IMR-90 (cell line): ENCODE measurements around the gene LRSAM1. TPM values are rescaled to one million over a fixed set of nuclear protein-coding genes. Genes with fewer than 3 reads are reported as not detected.

ENCODE experiments used
- ATAC-seq: fragments of 200-7000 bp; cut with Tn5 transposase; 2 replicates; pipeline ENCODE4 v1.9.1; 2020; ENCODE audit warnings: low read depth, mild to moderate bottlenecking, moderate library complexity
- BruUV-seq: library from RNA; stranded (reverse); fragments of 400-500 nt; replicated peaks from 2 replicates; lab custom pipeline; 2021; lab: Mats Ljungman, UMichigan
- CTCF ChIA-PET: fragments of 300-600 bp; formaldehyde crosslinking; extraction: SDS; loops from one replicate; lab custom pipeline; 2021; ENCODE audit warnings: antibody characterized with exemption; lab: Yijun Ruan, JAX
- POLR2A ChIA-PET: fragments of 300-600 bp; sonication (Branson Sonifier 250); formaldehyde crosslinking; loops from one replicate; lab custom pipeline; 2022; ENCODE audit warnings: antibody characterized with exemption; ENCODE audit not compliant: unreplicated experiment; lab: Charles Lee
- DNase-seq: peaks from one replicate; pipeline ENCODE4 v3.0.0; 2013
- H2AFZ ChIP-seq: replicated peaks from 2 replicates; pipeline ENCODE3; 2013; ENCODE audit warnings: low read length, mild to moderate bottlenecking; ENCODE audit not compliant: poor library complexity
- H2AK5ac ChIP-seq: 2 replicates; pipeline ENCODE4 v1.6.1; 2013; ENCODE audit warnings: low read depth, low read length, inconsistent platforms
- H2AK9ac ChIP-seq: replicated peaks from 2 replicates; pipeline ENCODE3; 2013; ENCODE audit warnings: mild to moderate bottlenecking, low read depth, low read length, moderate library complexity; ENCODE audit not compliant: poor library complexity
- H2BK120ac ChIP-seq: 2 replicates; pipeline ENCODE4 v1.6.1; 2013; ENCODE audit warnings: low read depth, low read length, inconsistent platforms
- H2BK15ac ChIP-seq: 3 replicates; pipeline ENCODE4 v1.6.1; 2013; ENCODE audit warnings: low read depth, low read length, inconsistent platforms
- H2BK20ac ChIP-seq: 2 replicates; pipeline ENCODE4 v1.6.1; 2013; ENCODE audit warnings: low read depth, mild to moderate bottlenecking, inconsistent platforms, low read length, moderate library complexity
- H2BK5ac ChIP-seq: 2 replicates; pipeline ENCODE4 v1.6.1; 2013; ENCODE audit warnings: mild to moderate bottlenecking, low read depth, low read length, inconsistent platforms; ENCODE audit not compliant: poor library complexity, severe bottlenecking
- H3K14ac ChIP-seq: replicated peaks from 2 replicates; pipeline ENCODE4 v1.6.1; 2013; ENCODE audit warnings: low read depth, low read length, inconsistent platforms
- H3K18ac ChIP-seq: 2 replicates; pipeline ENCODE4 v1.6.1; 2013; ENCODE audit warnings: low read depth, low read length, control low read depth
- H3K23ac ChIP-seq: 2 replicates; pipeline ENCODE4 v1.6.1; 2013; ENCODE audit warnings: low read depth, low read length, inconsistent platforms
- H3K27ac ChIP-seq: 2 replicates; pipeline ENCODE4 v1.5.1; 2013; ENCODE audit warnings: mild to moderate bottlenecking, control low read depth, low read length; ENCODE audit not compliant: insufficient read depth
- H3K27me3 ChIP-seq: 2 replicates; pipeline ENCODE4 v1.6.1; 2013; ENCODE audit warnings: low read length; ENCODE audit not compliant: control insufficient read depth, insufficient read depth
- H3K36me3 ChIP-seq: 2 replicates; pipeline ENCODE4 v1.6.1; 2013; ENCODE audit warnings: low read length, mixed read lengths; ENCODE audit not compliant: control insufficient read depth, insufficient read depth
- H3K4ac ChIP-seq: 2 replicates; pipeline ENCODE4 v1.6.1; 2013; ENCODE audit warnings: low read depth, low read length, inconsistent platforms
- H3K4me1 ChIP-seq: 2 replicates; pipeline ENCODE4 v1.6.1; 2013; ENCODE audit warnings: low read length, mixed read lengths; ENCODE audit not compliant: control insufficient read depth, insufficient read depth
- H3K4me2 ChIP-seq: 2 replicates; pipeline ENCODE4 v1.6.1; 2013; ENCODE audit warnings: low read depth, mild to moderate bottlenecking, control low read depth, low read length, moderate library complexity
- H3K4me3 ChIP-seq: 2 replicates; pipeline ENCODE4 v1.5.1; 2013; ENCODE audit warnings: low read depth, mild to moderate bottlenecking, control low read depth, low read length, moderate library complexity; ENCODE audit not compliant: insufficient read depth
- H3K56ac ChIP-seq: 2 replicates; pipeline ENCODE4 v1.6.1; 2013; ENCODE audit warnings: low read length, inconsistent platforms; ENCODE audit not compliant: insufficient read depth; ENCODE audit errors: extremely low read depth
- H3K79me1 ChIP-seq, 2 experiments: 2 replicates each; pipeline ENCODE4 v1.6.1; 2013; ENCODE audit warnings: low read length in 2 of 2, inconsistent platforms in 1 of 2, low read depth in 1 of 2
- H3K9ac ChIP-seq: 2 replicates; pipeline ENCODE4 v1.6.1; 2013; ENCODE audit warnings: low read depth, low read length, control low read depth
- H3K9me1 ChIP-seq: 2 replicates; pipeline ENCODE4 v1.6.1; 2013; ENCODE audit warnings: low read length, inconsistent platforms; ENCODE audit not compliant: insufficient read depth
- H3K9me3 ChIP-seq: 2 replicates; pipeline ENCODE4 v1.6.1; 2013; ENCODE audit warnings: low read length; ENCODE audit not compliant: control insufficient read depth, insufficient read depth
- H4K20me1 ChIP-seq: 2 replicates; pipeline ENCODE4 v1.6.1; 2013; ENCODE audit warnings: low read length, inconsistent platforms; ENCODE audit not compliant: insufficient read depth
- H4K5ac ChIP-seq: 2 replicates; pipeline ENCODE4 v1.6.1; 2013; ENCODE audit warnings: mild to moderate bottlenecking, low read depth, low read length, control low read depth
- H4K8ac ChIP-seq, 2 experiments: 2 replicates each; pipeline ENCODE4 v1.6.1; 2013; ENCODE audit warnings: low read depth in 2 of 2, low read length in 2 of 2, control low read depth in 1 of 2, inconsistent platforms in 1 of 2
- H4K91ac ChIP-seq: 2 replicates; pipeline ENCODE4 v1.6.1; 2013; ENCODE audit warnings: low read depth, low read length, inconsistent platforms; ENCODE audit not compliant: insufficient read depth
- CTCF ChIP-seq: conservative IDR thresholded peaks from 2 replicates; pipeline ENCODE4 v1.5.1; 2012; ENCODE audit warnings: mild to moderate bottlenecking, low read depth, low read length, improper control_type of control experiment
- MXI1 ChIP-seq: IDR thresholded peaks from 2 replicates; pipeline ENCODE4 v1.6.1; 2012; ENCODE audit warnings: low read depth, mild to moderate bottlenecking, low read length, moderate library complexity, borderline replicate concordance
- POLR2A ChIP-seq: IDR thresholded peaks from 2 replicates; pipeline ENCODE4 v1.6.1; 2012; ENCODE audit warnings: mild to moderate bottlenecking, low read depth, low read length
- RCOR1 ChIP-seq: IDR thresholded peaks from 2 replicates; pipeline ENCODE4 v1.6.1; 2012; ENCODE audit warnings: mild to moderate bottlenecking, low read length, improper control_type of control experiment; ENCODE audit not compliant: insufficient replicate concordance
- RFX5 ChIP-seq: IDR thresholded peaks from 2 replicates; pipeline ENCODE4 v1.8.0; 2012; ENCODE audit warnings: low read depth, mild to moderate bottlenecking, low read length, moderate library complexity
- SMC3 ChIP-seq: fragments of 150-350 bp; IDR thresholded peaks from 2 replicates; pipeline ENCODE4 v1.6.1; 2016; ENCODE audit warnings: low read depth, mild to moderate bottlenecking, antibody characterized with exemption, low read length, moderate library complexity
- USF2 ChIP-seq: fragments of 150-350 bp; IDR thresholded peaks from 2 replicates; pipeline ENCODE4 v1.6.1; 2017; ENCODE audit warnings: mild to moderate bottlenecking, antibody characterized with exemption, low read length, low read depth
- WGBS, 2 experiments: methylation state at CpG; one replicate each; pipeline versions ENCODE4 v1.1.5 to v1.1.7; 2013; ENCODE audit warnings: missing lambda C conversion rate in 2 of 2; ENCODE audit not compliant: insufficient read length in 1 of 2; ENCODE audit errors: extremely low coverage in 2 of 2; 5-methylcytosine and 5-hydroxymethylcytosine counted together
- dilution Hi-C: fragments of 300-500 bp; cut with HindIII; formaldehyde crosslinking; loops from one replicate; pipeline ENCODE4 v1.14.3; 2018; ENCODE audit warnings: low sequenced_read_pairs; ENCODE audit not compliant: unreplicated experiment
- in situ Hi-C: fragments of 300-500 bp; cut with MboI; formaldehyde crosslinking; loops from 3 replicates; pipeline ENCODE4 v1.14.3; 2019; ENCODE audit warnings: low sequenced_read_pairs, inconsistent platforms, mixed read lengths
- intact Hi-C: fragments of 100-400 bp; cut with micrococcal nuclease; formaldehyde crosslinking; loops from 2 replicates; pipeline ENCODE4 v1.10.0; 2022
- polyA plus RNA-seq, 3 experiments: library from polyadenylated mRNA; depleted of rRNA; stranded (reverse); fragments of >200 nt; gene quantifications; 2 replicates each; pipeline ENCODE4 v1.2.3, GENCODE V29; 2012; ENCODE audit warnings: low replicate concordance in 1 of 3
- total RNA-seq: library from RNA; depleted of rRNA; stranded (reverse); fragments of >200 nt; gene quantifications from 2 replicates; pipeline ENCODE4 v1.2.3, GENCODE V29; 2012

LRSAM1 gene
- total and polyA plus RNA-seq, 2 of the 4 experiments (the other 2 are of a cell fraction), result 3.0 to 9.3 TPM

- H3K4me3 ChIP-seq, result no peak overlapping the region
- POLR2A ChIA-PET, result no interaction called here
- dilution Hi-C loops, result no loop called here
- H3K23ac ChIP-seq, result peak overlapping the region; percentile 10; the same call in 1 of the 2 replicates
- DNase-seq, result no peak
- peak overlapping the region; percentile 61; the same call in 1 of the 2 replicates for H3K14ac ChIP-seq
- no peak overlapping the region for H3K18ac ChIP-seq
- BruUV-seq, result no TSS peak
- peaks cover 78% of the 10 kb centered on the region for H3K4me1 ChIP-seq
- 0 out of 2 replicates have a peak overlapping the region, but pooled peaks have one; percentile 86 for H2BK20ac ChIP-seq
- no peak for TF ChIP-seq RCOR1
- no peak for TF ChIP-seq CTCF
- TF ChIP-seq RFX5, result no peak
- TF ChIP-seq USF2, result no peak
- TF ChIP-seq MXI1, result no peak
- TF ChIP-seq SMC3, result no peak
- TF ChIP-seq POLR2A, result no peak
- H2AFZ ChIP-seq, result no peak overlapping the region
- no peak overlapping the region for H2BK15ac ChIP-seq
- in situ Hi-C loops, result no loop called here
- H4K91ac ChIP-seq, result peak overlapping the region; percentile 96; the same call in 1 of the 2 replicates
- peak overlapping the region in 1 of 2 experiments; percentile 83; a peak in 1 of 4 replicates for H4K8ac ChIP-seq
- H3K27ac ChIP-seq, result peak overlapping the region; percentile 86
- no peak for ATAC-seq
- H3K9me1 ChIP-seq, result peaks cover 41% of the 10 kb centered on the region
- H2BK120ac ChIP-seq, result peak overlapping the region; percentile 93
- no peaks in the 10 kb centered on the region for H3K9me3 ChIP-seq
- H3K4me2 ChIP-seq, result no peak overlapping the region
- H3K56ac ChIP-seq, result no peak overlapping the region
- no peak overlapping the region for H3K9ac ChIP-seq
- no peak overlapping the region for H4K5ac ChIP-seq
- H4K20me1 ChIP-seq, result peaks cover 93% of the 10 kb centered on the region
- CTCF ChIA-PET, result no interaction called here
- H2AK9ac ChIP-seq, result peak overlapping the region; percentile 71
- H3K27me3 ChIP-seq, result no peaks in the 10 kb centered on the region
- H3K79me1 ChIP-seq, result peaks cover 5 to 79% of the 10 kb centered on the region in 2 experiments; a peak in 3 of 4 replicates
- peak overlapping the region; percentile 95 for H3K4ac ChIP-seq
- WGBS, 2 experiments, result 62% methylated on average over 4 of the region's 13 CpGs; no CpG with 5 or more reads in 1 of the 2 experiments
- peaks cover 33% of the 10 kb centered on the region for H3K36me3 ChIP-seq
- H2BK5ac ChIP-seq, result peak overlapping the region; percentile 84
- peak overlapping the region; percentile 90; the same call in 1 of the 2 replicates for H2AK5ac ChIP-seq
- intact Hi-C loops, result no loop called here
Observed at GRCh38 chr9:127540664-127541041, 89.3 kb downstream of the LRSAM1 start.
